Calu3 (cell line): ENCODE data around the gene PMFBP1. TPM values are rescaled to one million over a fixed set of nuclear protein-coding genes. Genes with fewer than 3 reads are reported as not detected.

Experiments
- BruUV-seq: library from RNA; stranded (reverse); fragments of 400-500 nt; replicated peaks from 2 replicates; lab custom pipeline; 2021; lab: Mats Ljungman, UMichigan
- CTCF ChIA-PET: fragments of 300-600 bp; sonication (Branson Sonifier 250); formaldehyde crosslinking; loops from one replicate; lab custom pipeline; 2022; ENCODE audit warnings: antibody characterized with exemption; lab: Charles Lee
- DNase-seq: peaks from one replicate; pipeline ENCODE4 v3.0.0; 2022
- H3K27ac Mint-ChIP-seq: one replicate; pipeline ENCODE4 v1.8.0; 2022; ENCODE audit warnings: mixed read lengths; ENCODE audit not compliant: unreplicated experiment
- H3K27me3 Mint-ChIP-seq: one replicate; pipeline ENCODE4 v1.8.0; 2022; ENCODE audit warnings: mixed read lengths; ENCODE audit not compliant: unreplicated experiment
- H3K36me3 Mint-ChIP-seq: one replicate; pipeline ENCODE4 v1.8.0; 2022; ENCODE audit warnings: mild to moderate bottlenecking, moderate library complexity, mixed read lengths; ENCODE audit not compliant: insufficient read depth, unreplicated experiment
- H3K4me1 Mint-ChIP-seq: one replicate; pipeline ENCODE4 v1.8.0; 2022; ENCODE audit warnings: mild to moderate bottlenecking, low read depth, mixed read lengths; ENCODE audit not compliant: unreplicated experiment
- H3K4me3 Mint-ChIP-seq: one replicate; pipeline ENCODE4 v1.8.0; 2022; ENCODE audit warnings: mild to moderate bottlenecking, low read depth, moderate library complexity, mixed read lengths; ENCODE audit not compliant: unreplicated experiment
- H3K9me3 Mint-ChIP-seq: one replicate; pipeline ENCODE4 v1.8.0; 2022; ENCODE audit warnings: low read depth, mixed read lengths; ENCODE audit not compliant: unreplicated experiment
- intact Hi-C: fragments of 100-400 bp; cut with micrococcal nuclease; formaldehyde crosslinking; loops from one replicate; pipeline ENCODE4 v1.10.0; 2022; ENCODE audit not compliant: unreplicated experiment
- total RNA-seq: library from RNA; stranded (reverse); gene quantifications from 2 replicates; pipeline ENCODE4 v1.2.3, GENCODE V29; 2022
- TF ChIP-seq, protein P1 (sequence below): fragments of 200-600 bp; IDR thresholded peaks from one replicate; pipeline ENCODE4 v1.8.0; 2022; ENCODE audit warnings: antibody characterized with exemption; ENCODE audit not compliant: unreplicated experiment

Gene PMFBP1
- total RNA-seq, 1 experiment from 2014 or later: 8.5 TPM

DNA sequence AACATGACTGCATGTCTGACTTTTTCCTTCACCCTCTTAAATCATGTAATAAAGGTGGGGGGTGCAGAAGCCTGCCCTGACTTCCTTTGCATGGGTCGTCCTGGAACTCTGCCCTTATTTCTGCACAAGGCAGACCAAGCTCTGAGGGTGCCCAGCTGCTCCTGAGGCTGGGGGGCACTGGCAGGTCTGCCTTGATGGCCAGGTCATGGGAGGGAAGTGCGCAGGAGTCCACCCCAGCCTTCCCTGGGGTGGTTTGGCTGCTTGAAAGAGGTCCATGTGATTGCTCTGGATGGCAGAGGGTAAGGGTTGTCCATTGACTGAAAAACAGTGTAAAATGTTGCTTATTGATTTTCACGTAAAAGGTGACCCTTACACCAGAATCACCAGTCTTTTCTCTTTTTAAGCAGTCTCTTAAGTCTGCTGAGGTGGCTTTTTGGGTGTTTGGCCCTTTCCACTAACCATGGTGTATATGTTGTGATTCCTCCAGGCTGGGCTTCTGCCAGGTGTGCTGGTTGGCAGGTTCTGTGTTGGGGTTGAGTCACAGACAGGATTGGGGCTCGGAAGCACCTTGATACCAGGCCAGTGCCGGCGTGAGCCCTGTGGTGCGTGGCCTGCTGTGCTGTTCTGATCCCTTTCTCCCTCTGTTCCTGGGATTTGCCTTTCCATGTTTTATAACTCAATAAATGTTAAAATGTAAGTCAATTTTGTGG is 58.9 kb downstream of the PMFBP1 start:
- BruUV-seq: no TSS peak
- intact Hi-C loops: no loop called here
- H3K27ac Mint-ChIP-seq: no peak overlapping the region
- H3K27me3 Mint-ChIP-seq: no peaks in the 10 kb centered on the region
- H3K36me3 Mint-ChIP-seq: peaks cover 18% of the 10 kb centered on the region
- no peak for DNase-seq
- no peaks in the 10 kb centered on the region for H3K4me1 Mint-ChIP-seq
- CTCF ChIA-PET: no interaction called here
- no peaks in the 10 kb centered on the region for H3K9me3 Mint-ChIP-seq
- TF ChIP-seq, protein P1, sequence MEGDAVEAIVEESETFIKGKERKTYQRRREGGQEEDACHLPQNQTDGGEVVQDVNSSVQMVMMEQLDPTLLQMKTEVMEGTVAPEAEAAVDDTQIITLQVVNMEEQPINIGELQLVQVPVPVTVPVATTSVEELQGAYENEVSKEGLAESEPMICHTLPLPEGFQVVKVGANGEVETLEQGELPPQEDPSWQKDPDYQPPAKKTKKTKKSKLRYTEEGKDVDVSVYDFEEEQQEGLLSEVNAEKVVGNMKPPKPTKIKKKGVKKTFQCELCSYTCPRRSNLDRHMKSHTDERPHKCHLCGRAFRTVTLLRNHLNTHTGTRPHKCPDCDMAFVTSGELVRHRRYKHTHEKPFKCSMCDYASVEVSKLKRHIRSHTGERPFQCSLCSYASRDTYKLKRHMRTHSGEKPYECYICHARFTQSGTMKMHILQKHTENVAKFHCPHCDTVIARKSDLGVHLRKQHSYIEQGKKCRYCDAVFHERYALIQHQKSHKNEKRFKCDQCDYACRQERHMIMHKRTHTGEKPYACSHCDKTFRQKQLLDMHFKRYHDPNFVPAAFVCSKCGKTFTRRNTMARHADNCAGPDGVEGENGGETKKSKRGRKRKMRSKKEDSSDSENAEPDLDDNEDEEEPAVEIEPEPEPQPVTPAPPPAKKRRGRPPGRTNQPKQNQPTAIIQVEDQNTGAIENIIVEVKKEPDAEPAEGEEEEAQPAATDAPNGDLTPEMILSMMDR: no peak
- no peak overlapping the region for H3K4me3 Mint-ChIP-seq

DNA sequence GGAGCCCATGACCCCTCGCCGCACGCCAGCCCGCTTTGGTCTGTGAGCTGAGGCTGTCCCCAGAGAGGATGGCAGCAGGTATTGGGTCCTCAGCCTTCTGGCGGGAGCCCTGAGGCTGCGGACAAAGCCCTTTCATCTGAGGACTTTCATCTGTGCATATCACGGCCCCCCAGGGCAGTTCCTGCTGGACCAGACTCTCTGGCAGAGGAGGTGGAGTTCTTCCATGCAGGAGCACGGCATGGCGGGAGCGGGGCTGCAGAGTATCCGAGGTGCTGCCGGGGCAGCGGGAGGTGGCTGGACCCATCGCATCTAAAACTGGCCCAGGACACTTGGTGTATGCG is 59.5 kb downstream of the PMFBP1 start:
- no TSS peak for BruUV-seq
- CTCF ChIA-PET: no interaction called here
- H3K36me3 Mint-ChIP-seq: peaks cover 21% of the 10 kb centered on the region

DNA sequence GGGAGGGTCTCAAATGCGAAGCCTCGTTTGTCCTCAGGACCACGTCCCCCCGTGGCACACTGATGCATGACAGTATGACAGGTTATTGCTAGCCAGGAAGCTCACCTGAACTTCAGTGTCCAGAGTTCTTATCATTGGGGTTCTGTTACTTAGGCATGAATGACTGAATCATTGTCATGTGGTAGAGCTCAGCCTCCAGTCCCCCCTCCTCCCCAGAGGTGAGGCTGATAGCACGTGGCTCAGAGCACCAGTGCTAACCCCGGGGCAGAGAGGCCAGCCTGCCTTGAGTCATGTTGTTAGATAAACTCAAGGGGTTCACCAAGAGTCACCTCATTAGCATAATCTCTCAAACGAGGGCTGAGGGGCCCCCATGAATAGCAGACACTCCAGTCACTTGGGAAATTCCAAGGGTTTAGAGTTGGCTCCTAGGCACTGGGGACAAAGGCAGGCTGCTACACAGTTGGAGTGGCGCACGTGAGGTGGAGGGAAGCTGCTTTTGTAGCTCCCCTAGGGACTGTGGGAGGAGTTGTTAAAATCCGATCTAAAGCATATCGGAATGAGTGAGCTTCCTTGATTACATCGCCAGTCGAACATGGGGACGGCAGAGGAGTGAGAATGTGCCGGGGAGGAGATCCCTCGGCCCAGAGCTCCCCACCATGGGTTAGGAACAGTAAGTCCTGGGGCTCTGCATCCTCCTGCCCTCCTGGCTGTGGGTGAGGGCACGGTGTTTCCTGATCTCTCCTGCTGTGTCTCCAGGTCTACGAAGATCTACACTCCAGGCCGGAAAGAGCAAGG is 60.1 kb downstream of the PMFBP1 start:
- CTCF ChIA-PET: no interaction called here
- Mint-ChIP-seq H3K27me3 (no peaks in the 10 kb centered on the region), H3K27ac (no peak overlapping the region), H3K36me3 (peaks cover 27% of the 10 kb centered on the region), H3K4me3 (no peak overlapping the region), H3K9me3 (no peaks in the 10 kb centered on the region), H3K4me1 (no peaks in the 10 kb centered on the region)
- TF ChIP-seq, protein P1: no peak
- intact Hi-C loops: no loop called here
- BruUV-seq: no TSS peak
- DNase-seq: no peak

More for the DNA sequence above, 59.5 kb downstream of the PMFBP1 start:
- H3K27me3 Mint-ChIP-seq: no peaks in the 10 kb centered on the region
- DNase-seq: no peak
- no peak overlapping the region for H3K27ac Mint-ChIP-seq
- TF ChIP-seq, protein P1: no peak
- no peak overlapping the region for H3K4me3 Mint-ChIP-seq
- intact Hi-C loops: no loop called here
- no peaks in the 10 kb centered on the region for H3K9me3 Mint-ChIP-seq
- H3K4me1 Mint-ChIP-seq: no peaks in the 10 kb centered on the region

DNA sequence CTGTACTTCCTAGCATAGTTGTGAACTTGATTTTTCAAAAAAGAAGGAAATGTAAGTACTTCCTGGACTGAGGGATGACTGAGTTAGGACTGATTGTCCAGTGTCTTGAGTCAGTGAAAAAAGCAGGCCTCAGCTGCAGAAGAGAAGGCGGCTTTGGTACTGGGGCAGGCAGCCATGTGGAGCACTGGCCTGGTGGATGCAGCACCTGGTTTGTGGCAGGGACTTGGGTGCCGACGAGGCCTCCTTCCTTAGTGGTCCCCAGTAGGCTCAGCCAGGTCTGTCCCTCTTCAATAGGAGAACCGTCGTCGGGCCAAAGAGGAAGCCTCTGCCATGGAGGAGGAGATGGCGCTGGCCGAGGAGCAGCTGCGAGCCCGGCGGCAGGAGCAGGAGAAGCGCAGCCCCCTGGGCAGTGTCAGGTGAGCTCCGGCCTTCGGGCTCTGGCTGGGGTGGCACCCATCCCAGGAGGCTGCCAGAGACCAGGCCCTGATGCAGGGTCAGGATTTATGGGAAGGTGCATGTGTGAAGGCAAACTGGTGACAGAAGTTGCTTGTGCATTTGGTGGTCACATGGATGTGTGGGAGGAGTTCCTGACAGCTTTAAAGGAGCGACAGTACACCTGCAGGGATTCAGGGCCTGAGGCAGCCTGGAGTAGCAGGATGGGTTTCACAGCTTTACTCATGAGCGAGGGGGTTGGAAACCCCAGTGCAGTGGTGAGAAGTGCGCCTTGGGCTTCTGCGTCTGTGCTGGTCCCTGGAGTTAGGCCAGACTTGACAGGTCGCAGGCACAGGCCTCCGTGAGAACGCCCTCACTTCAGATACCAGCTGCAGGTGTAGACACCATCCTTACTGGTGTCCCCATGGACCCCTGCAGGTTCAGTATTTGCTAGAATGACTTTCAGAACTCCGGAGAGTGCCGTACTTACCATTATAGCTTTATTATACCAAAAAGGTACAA is 61.0 kb downstream of the PMFBP1 start:
- no peak for DNase-seq
- BruUV-seq: no TSS peak
- H3K27me3 Mint-ChIP-seq: no peaks in the 10 kb centered on the region
- H3K36me3 Mint-ChIP-seq: peaks cover 30% of the 10 kb centered on the region
- no peaks in the 10 kb centered on the region for H3K9me3 Mint-ChIP-seq
- CTCF ChIA-PET: no interaction called here
- TF ChIP-seq, protein P1: no peak
- intact Hi-C loops: no loop called here
- H3K4me1 Mint-ChIP-seq: no peaks in the 10 kb centered on the region
- H3K27ac Mint-ChIP-seq: no peak overlapping the region
- H3K4me3 Mint-ChIP-seq: no peak overlapping the region
